Stimulated activated naive B cell treated with anti-CD40 and anti-IgM and Interleukin-4, amounts not matched to agents 10 μg/mL and 1 μg/mL and 100 μg/mL, for 72 hours (primary cell): Measurements from ENCODE around the gene PDCD6IP.

Experiments
- ATAC-seq, 2 donors: fragments of 150-1000 bp; cut with Tn5 transposase; replicated peaks; 2 replicates each; pipeline ENCODE4 v1.10.0; 2021; ENCODE audit warnings: moderate library complexity in 1 of 2
- DNase-seq: peaks from one replicate; pipeline ENCODE4 v3.0.0; 2021
- H3K27ac Mint-ChIP-seq: one replicate; pipeline ENCODE4 v1.8.0; 2022; ENCODE audit warnings: mild to moderate bottlenecking, mixed read lengths
- H3K27me3 Mint-ChIP-seq, 2 donors: one replicate each; pipeline ENCODE4 v1.8.0; 2022; ENCODE audit warnings: mixed read lengths in 2 of 2
- H3K36me3 Mint-ChIP-seq, 2 donors: one replicate each; pipeline ENCODE4 v1.8.0; 2022; ENCODE audit warnings: mixed read lengths in 2 of 2, mild to moderate bottlenecking in 1 of 2
- H3K4me1 Mint-ChIP-seq, 2 donors: one replicate each; pipeline ENCODE4 v1.8.0; 2022; ENCODE audit warnings: mixed read lengths in 2 of 2, mild to moderate bottlenecking in 1 of 2
- H3K4me3 Mint-ChIP-seq, 2 donors: one replicate each; pipeline ENCODE4 v1.8.0; 2022; ENCODE audit warnings: mild to moderate bottlenecking in 2 of 2, mixed read lengths in 2 of 2, moderate library complexity in 1 of 2
- H3K9me3 Mint-ChIP-seq, 2 donors: one replicate each; pipeline ENCODE4 v1.8.0; 2022; ENCODE audit warnings: mixed read lengths in 2 of 2, mild to moderate bottlenecking in 1 of 2

PDCD6IP gene

DNA sequence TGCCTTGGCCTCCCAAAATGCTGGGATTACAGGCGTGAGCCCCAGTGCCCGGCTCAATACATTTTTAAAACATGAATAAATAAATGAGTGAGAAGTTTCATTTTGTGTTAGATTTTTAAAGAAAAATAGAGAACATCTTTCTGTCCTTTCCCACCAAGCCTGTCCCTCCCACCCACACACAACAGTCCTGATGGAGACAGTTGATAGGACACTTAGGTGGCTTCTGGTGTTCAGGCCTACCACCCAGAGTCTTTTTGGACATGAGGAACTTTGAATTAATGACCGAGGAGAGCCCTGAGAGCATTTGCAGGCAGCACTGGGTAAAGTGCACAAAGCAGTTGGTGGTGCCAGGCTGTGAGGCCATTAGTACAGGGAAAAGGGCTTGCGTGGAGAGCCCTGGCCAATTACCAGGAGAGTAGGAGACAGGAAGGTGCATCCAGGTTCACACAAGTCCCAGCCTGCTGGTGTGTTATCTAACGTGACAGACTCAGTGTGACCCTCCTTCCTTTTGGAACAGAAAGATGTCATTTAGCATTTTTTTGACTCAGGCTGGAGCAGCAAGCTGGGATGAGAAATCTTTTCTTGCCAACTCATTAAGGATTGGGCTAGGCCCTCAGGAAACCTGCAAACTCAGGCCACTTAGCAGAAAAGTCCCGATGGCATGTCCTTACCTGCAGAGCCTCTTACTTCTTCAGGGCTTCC lies 103.6 kb downstream of the PDCD6IP start:
- DNase-seq (no peak), ATAC-seq (no peak)
- Mint-ChIP-seq H3K9me3 (peaks cover 0 to 4% of the 10 kb centered on the region in 2 donors), H3K27ac (no peak overlapping the region), H3K27me3 (peaks cover 0 to 4% of the 10 kb centered on the region in 2 donors), H3K4me1 (no peaks in the 10 kb centered on the region), H3K36me3 (no peaks in the 10 kb centered on the region), H3K4me3 (no peak overlapping the region)

DNA sequence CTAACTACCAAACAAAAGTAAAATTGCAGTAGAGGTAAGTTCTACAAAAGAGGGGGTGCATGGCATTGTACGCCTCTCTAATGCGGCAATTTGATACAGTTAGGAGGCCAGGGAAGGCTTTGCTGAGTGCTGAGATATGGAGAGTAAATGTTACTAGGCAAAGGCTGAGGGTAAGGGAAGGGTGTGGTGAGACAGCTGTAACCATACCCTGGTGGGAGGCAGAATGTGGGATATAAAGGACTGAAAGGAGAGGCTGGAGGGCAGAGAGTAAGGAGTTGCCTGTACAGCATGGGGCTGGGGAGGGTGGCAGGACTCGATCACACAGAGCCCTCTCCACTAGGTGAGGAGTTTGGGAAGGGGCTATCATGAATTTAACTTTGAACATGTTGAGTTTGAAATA lies 106.3 kb downstream of the PDCD6IP start:
- Mint-ChIP-seq H3K4me1 (no peaks in the 10 kb centered on the region), H3K9me3 (peaks cover 0 to 4% of the 10 kb centered on the region in 2 donors), H3K27ac (no peak overlapping the region), H3K4me3 (no peak overlapping the region), H3K27me3 (no peaks in the 10 kb centered on the region), H3K36me3 (no peaks in the 10 kb centered on the region)
- DNase-seq: no peak
- ATAC-seq: no peak

DNA sequence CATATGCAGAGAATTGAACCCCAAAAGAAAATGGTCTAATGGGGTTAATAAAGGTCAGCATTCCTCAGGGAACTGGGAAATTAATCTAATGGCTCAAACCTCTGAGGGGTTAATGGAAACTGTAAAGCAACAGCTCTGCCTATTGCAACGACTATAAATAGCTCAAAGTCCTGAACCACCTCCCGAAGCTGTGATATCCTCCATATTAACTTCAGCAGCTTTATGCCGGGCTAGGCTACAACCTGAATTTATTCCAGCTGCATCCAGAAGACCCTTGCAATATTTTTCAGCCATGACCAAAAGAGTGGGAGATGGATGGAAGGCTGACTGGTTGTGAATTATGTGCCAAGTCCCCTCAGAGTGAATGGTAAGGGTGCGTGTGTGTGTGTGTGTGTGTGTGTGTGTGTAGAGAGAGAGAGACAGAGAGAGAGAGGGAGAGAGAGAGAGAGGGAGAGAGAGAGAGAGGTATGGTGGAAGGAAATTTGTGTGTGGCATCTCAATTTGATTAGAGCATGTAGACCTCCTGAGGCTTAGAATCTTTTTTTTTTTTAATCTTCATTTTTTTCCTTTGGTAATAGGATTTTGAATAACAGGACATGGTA lies 109.9 kb downstream of the PDCD6IP start:
- ATAC-seq (no peak), DNase-seq (no peak)
- no peaks in the 10 kb centered on the region for H3K27me3 Mint-ChIP-seq
- peaks cover 4 to 8% of the 10 kb centered on the region in 2 donors for H3K4me1 Mint-ChIP-seq
- peaks cover 0 to 4% of the 10 kb centered on the region in 2 donors for H3K9me3 Mint-ChIP-seq
- no peak overlapping the region for H3K27ac Mint-ChIP-seq
- H3K36me3 Mint-ChIP-seq: no peaks in the 10 kb centered on the region
- no peak overlapping the region for H3K4me3 Mint-ChIP-seq

DNA sequence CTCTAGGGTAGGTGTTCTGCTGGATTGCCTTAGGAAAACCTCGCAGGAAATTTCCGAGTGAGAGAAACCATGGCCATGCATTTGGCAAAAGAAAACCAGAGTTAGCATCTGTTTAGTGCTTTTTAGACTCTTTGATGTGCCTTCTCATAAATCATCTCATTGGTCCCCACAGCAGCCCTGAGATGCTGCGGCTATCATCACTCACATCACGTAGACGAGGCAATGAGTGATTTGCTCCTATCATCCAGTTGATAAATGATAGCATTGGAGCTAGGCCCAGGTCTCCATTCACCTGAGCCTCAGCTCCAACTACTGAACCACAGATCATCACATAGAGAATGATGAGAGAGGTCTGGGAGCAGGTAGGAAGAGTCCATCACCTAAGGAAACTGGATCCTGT lies 111.1 kb downstream of the PDCD6IP start:
- peaks cover 4 to 8% of the 10 kb centered on the region in 2 donors for H3K4me1 Mint-ChIP-seq

DNA sequence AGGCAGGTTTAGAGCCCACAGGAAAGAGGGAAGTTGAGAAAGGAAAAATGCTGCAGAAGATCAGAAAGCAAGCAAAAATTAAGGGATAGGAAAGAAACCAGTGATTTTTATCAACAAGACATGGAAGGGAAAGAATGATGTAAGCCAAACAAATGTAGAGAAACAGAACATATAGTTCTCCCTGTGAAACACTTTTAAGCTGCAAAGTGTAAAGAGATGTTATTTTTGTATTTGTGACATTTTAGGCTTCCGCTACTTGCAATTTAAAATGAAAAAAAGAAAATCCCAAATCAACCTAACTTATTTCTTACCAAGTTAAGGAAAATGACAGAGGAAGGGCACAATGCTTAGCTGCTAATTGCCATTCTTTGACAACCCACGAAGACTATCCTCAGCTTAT lies 111.6 kb downstream of the PDCD6IP start:
- Mint-ChIP-seq H3K4me1 (peaks cover 4 to 8% of the 10 kb centered on the region in 2 donors), H3K4me3 (no peak overlapping the region), H3K36me3 (no peaks in the 10 kb centered on the region), H3K9me3 (no peaks in the 10 kb centered on the region), H3K27me3 (no peaks in the 10 kb centered on the region), H3K27ac (no peak overlapping the region)
- ATAC-seq (no peak), DNase-seq (no peak)

More for the DNA sequence above, 111.1 kb downstream of the PDCD6IP start:
- Mint-ChIP-seq H3K27ac (no peak overlapping the region), H3K36me3 (no peaks in the 10 kb centered on the region), H3K4me3 (no peak overlapping the region), H3K9me3 (peaks cover 0 to 4% of the 10 kb centered on the region in 2 donors), H3K27me3 (no peaks in the 10 kb centered on the region)
- ATAC-seq: no peak
- DNase-seq: no peak

DNA sequence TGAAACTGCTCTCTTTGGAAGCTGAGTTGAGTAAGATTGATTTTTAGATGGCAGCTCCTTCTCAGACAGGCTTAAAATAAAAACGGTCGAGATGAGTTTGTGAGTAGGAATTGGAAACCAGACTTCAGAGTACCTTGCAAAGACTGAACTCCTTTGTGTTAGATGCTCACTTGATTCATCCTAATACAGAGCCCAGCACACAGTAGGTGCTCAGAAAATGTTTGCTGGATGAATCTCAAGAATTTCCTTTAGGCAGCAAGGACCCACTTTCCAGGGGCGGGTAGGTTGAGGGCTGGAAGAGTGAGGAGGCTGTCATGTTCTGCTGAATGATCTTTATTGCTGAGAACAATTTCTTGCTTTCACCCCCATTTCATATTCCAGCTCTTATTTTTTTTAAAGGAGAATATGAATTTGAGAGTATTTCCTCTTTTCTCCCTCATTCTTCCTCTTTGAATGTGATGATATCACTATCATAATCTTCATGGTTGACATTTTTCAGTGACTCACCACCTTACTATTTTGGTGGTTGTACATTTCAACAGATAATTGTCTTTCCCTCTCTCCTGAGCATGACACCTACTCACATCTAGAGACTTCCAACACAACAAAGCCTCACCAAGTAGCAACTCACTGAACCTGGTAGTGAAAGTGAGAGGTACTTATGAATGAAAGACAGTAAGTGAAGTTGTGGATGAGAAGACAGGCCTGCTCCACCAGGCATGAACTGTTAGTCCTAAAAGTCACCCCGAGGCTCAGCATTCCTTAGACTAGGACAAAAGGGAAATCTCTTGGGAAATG lies 113.3 kb downstream of the PDCD6IP start:
- peaks cover 4 to 8% of the 10 kb centered on the region in 2 donors for H3K4me1 Mint-ChIP-seq
- DNase-seq (no peak), ATAC-seq (peak; percentile 62 to 72)
- no peak overlapping the region for H3K27ac Mint-ChIP-seq
- H3K27me3 Mint-ChIP-seq: no peaks in the 10 kb centered on the region
- no peaks in the 10 kb centered on the region for H3K36me3 Mint-ChIP-seq
- no peaks in the 10 kb centered on the region for H3K9me3 Mint-ChIP-seq
- H3K4me3 Mint-ChIP-seq: no peak overlapping the region

DNA sequence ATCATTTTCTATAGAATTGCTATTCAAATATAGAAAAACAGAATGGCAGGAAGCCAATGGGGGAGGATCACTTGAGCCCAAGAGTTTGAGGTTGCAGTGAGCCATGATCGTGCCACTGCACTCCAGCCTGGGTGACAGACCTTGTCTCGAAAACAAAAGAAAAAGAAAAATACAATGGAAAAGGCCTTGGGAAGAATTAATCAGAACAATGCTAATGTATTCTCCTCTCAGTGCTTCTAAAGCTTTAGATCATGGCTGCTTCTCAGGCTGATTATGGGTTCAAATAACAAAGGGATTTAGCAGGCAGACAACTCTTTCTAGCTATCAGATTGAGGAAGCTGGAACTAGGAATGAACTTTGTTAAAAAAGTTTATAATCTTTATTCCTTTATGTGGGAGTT lies 115.8 kb downstream of the PDCD6IP start:
- DNase-seq: no peak
- Mint-ChIP-seq H3K27ac (no peak overlapping the region), H3K4me3 (no peak overlapping the region), H3K36me3 (no peaks in the 10 kb centered on the region), H3K27me3 (no peaks in the 10 kb centered on the region), H3K9me3 (no peaks in the 10 kb centered on the region), H3K4me1 (peaks cover 4 to 8% of the 10 kb centered on the region in 2 donors)
- no peak for ATAC-seq

DNA sequence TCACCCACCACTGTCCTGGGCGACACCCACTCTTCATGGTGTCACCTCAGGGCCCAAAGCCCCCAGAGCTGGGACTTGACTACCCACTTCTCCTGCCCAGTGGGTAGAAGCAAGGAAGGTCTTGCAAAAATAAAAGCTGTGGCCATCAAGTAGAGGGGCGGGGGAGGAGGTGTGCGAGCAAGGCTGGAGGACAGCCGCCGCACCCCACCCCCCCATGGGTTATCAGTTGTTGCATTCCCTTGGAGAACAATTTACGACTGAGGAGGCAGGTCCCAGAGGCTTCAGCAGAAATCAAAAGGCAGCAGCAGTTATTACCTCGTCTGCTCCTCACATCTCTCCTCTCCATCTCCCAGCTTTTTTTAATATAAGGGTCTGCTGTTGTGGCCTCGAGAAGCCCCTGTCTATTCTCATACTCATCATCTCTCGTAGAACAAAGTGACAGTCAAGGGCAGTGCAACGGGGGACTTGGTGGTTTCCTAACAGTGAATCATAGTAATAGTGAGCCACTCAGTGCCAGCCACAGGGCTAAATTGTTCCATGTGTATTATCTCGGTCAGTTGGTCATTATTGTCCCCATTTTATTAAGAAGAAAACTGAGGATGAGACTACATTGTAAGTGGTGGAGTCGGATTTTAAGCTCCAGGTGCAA lies 116.4 kb downstream of the PDCD6IP start:
- no peaks in the 10 kb centered on the region for H3K9me3 Mint-ChIP-seq
- H3K4me1 Mint-ChIP-seq: peaks cover 4 to 8% of the 10 kb centered on the region in 2 donors
- DNase-seq (no peak), ATAC-seq (no peak)
- no peaks in the 10 kb centered on the region for H3K27me3 Mint-ChIP-seq
- H3K36me3 Mint-ChIP-seq: no peaks in the 10 kb centered on the region
- no peak overlapping the region for H3K4me3 Mint-ChIP-seq
- H3K27ac Mint-ChIP-seq: no peak overlapping the region

DNA sequence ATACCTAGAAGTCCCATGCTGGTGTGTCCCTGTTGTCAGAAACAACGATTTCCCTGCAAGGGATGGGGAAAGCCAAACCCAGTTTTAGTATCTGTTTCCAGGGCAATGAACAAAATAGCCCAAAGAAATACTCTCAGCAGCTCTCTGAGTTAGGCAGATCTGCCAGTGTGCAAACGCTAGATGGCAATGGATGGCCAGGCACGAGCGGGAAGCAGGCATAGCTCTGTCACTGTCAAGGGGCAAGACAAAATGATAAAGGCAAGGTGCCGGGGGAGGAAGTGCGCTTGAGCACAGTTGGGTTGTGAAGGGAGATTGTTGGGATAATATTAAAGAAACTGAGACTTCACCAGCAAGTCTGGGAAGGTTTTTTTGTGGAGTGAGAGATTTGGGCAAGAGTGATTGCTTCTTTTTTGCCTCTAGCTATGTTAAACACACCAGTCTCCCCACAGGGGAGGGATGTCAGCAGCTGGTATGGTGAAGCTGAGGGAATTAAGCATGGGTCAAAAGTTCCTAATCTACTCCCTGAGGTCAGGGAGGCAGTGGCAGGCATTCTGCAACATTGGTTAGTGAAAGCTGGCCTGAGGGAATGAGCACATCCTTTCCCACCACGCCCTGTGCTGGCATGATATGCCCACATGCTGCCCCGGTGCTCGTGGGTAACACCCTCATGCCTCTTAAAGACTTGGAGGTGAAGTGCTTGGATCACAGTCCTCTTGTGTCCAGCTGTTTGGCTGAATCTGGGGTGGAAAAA lies 117.5 kb downstream of the PDCD6IP start:
- DNase-seq (peak; percentile 8), ATAC-seq (peak; percentile 62 to 65)
- Mint-ChIP-seq H3K27me3 (no peaks in the 10 kb centered on the region), H3K27ac (no peak overlapping the region), H3K36me3 (no peaks in the 10 kb centered on the region), H3K4me3 (no peak overlapping the region), H3K4me1 (peaks cover 4 to 8% of the 10 kb centered on the region in 2 donors), H3K9me3 (no peaks in the 10 kb centered on the region)

DNA sequence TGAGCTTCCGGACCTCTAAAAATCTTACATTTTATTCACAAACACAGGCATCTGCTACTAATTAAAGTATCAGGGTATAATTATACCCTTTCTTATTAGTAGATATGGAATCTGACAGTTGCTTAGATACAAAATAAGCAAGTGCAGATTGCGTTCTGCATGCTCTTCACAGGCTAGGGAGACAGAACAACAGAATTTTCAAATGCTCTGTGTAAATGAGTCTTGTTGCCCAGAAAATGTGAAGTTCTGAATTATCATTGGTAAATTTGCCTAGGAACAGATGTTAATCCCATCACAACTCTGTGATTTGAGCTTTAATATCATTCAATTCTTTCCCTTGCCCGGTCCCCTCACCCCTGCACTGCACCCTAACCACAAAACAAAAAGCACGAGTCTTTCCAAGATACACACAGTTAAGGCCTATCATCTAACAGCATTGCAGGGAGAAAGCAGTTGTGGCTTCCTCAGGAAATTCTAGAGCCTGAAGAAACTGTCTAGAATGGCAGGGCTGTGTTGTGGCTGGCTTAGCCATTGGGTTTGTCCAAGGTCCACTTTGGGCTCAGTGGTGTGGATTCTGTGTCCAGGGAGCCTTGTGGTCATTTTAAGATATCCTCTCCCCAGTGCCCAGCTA lies 119.8 kb downstream of the PDCD6IP start:
- H3K27me3 Mint-ChIP-seq: no peaks in the 10 kb centered on the region
- no peak for ATAC-seq
- H3K4me3 Mint-ChIP-seq: no peak overlapping the region
- H3K4me1 Mint-ChIP-seq: no peaks in the 10 kb centered on the region
- no peaks in the 10 kb centered on the region for H3K36me3 Mint-ChIP-seq
- H3K27ac Mint-ChIP-seq: no peak overlapping the region
- H3K9me3 Mint-ChIP-seq: no peaks in the 10 kb centered on the region
- no peak for DNase-seq
